ENCODE results near the gene THOP1.
"Not testable (repeated sequence)": the region's sequence is repeated elsewhere in the genome, so short reads cannot be mapped to it uniquely, and the experiment has no call there.

Gene THOP1

GRCh38 chr19:2782936-2783780, 2.1 kb upstream of the THOP1 start, which contains the start of gene SGTA:
TSS of gene SGTA (minus strand) at chr19:2783273. CDS start at chr19:2769068, 14,205 bp downstream.
- DNase-seq (ENCODE audit: low read depth in 2 of 2) = peak; percentile 91 to 95

- no peak for DNase-seq (ENCODE audit: low read depth in 2 of 2)
Observed at GRCh38 chr19:2783781-2784145, 1.5 kb upstream of the THOP1 start.

GRCh38 chr19:2787115-2787514, 1.8 kb downstream of the THOP1 start:
- DNase-seq (ENCODE audit: low read depth in 2 of 2) = no peak

- DNase-seq (ENCODE audit: low read depth in 2 of 2) = no peak
Observed at GRCh38 chr19:2788237-2788636, 2.9 kb downstream of the THOP1 start.

GRCh38 chr19:2790194-2790556, 4.9 kb downstream of the THOP1 start:
- DNase-seq (ENCODE audit: low read depth in 2 of 2) = no peak

GRCh38 chr19:2790557-2791271, 5.4 kb downstream of the THOP1 start:
- no peak for DNase-seq (ENCODE audit: low read depth in 2 of 2)

GRCh38 chr19:2791440-2791839, 6.1 kb downstream of the THOP1 start:
- no peak for DNase-seq (ENCODE audit: low read depth in 2 of 2)

GRCh38 chr19:2791876-2792275, 6.6 kb downstream of the THOP1 start:
- no peak for DNase-seq (ENCODE audit: low read depth in 2 of 2)

GRCh38 chr19:2792666-2793065, 7.4 kb downstream of the THOP1 start:
- DNase-seq (ENCODE audit: low read depth in 2 of 2) = not testable (repeated sequence)

GRCh38 chr19:2793126-2793525, 7.8 kb downstream of the THOP1 start:
- DNase-seq (ENCODE audit: low read depth in 2 of 2) = no peak

- DNase-seq (ENCODE audit: low read depth in 2 of 2) = no peak
Observed at GRCh38 chr19:2793577-2793976, 8.3 kb downstream of the THOP1 start.

- DNase-seq (ENCODE audit: low read depth in 2 of 2) = no peak
Observed at GRCh38 chr19:2795827-2796658, 10.7 kb downstream of the THOP1 start.

- no peak for DNase-seq (ENCODE audit: low read depth in 2 of 2)
Observed at GRCh38 chr19:2796659-2797266, 11.5 kb downstream of the THOP1 start.

- no peak for DNase-seq (ENCODE audit: low read depth in 2 of 2)
Observed at GRCh38 chr19:2797280-2797679, 12.0 kb downstream of the THOP1 start.

- DNase-seq (ENCODE audit: low read depth in 2 of 2) = no peak
Observed at GRCh38 chr19:2798158-2798685, 12.9 kb downstream of the THOP1 start.

- no peak for DNase-seq (ENCODE audit: low read depth in 2 of 2)
Observed at GRCh38 chr19:2798733-2799132, 13.4 kb downstream of the THOP1 start.

GRCh38 chr19:2799273-2800020, 14.1 kb downstream of the THOP1 start:
- DNase-seq (ENCODE audit: low read depth in 2 of 2) = no peak

- no peak for DNase-seq (ENCODE audit: low read depth in 2 of 2)
Observed at GRCh38 chr19:2800506-2800905, 15.2 kb downstream of the THOP1 start.

GRCh38 chr19:2802826-2803225, 17.5 kb downstream of the THOP1 start:
- DNase-seq (ENCODE audit: low read depth in 2 of 2) = no peak

- DNase-seq (ENCODE audit: low read depth in 2 of 2) = no peak
Observed at GRCh38 chr19:2803486-2804155, 18.3 kb downstream of the THOP1 start.

All from stimulated activated CD8-positive, alpha-beta memory T cell treated with anti-CD3 and anti-CD28 coated beads, Interleukin-2, amount 100 ng/mL, for 1 hour (primary cell).